H1 (cell line): ENCODE measurements around the gene DIP2C. TPM values are rescaled to one million over a fixed set of nuclear protein-coding genes. Genes with fewer than 3 reads are reported as not detected.
"Not testable (repeated sequence)": the region's sequence is repeated elsewhere in the genome, so short reads cannot be mapped to it uniquely, and the experiment has no call there.

Experiments used
- CTCF ChIA-PET: fragments of 300-600 bp; sonication (Branson Sonifier 250); formaldehyde crosslinking; loops from one replicate; lab custom pipeline; 2021; ENCODE audit not compliant: partially characterized antibody; lab: Charles Lee
- POLR2A ChIA-PET: fragments of 300-600 bp; sonication (Branson Sonifier 250); formaldehyde crosslinking; loops from one replicate; lab custom pipeline; 2021; ENCODE audit warnings: inconsistent platforms; ENCODE audit not compliant: partially characterized antibody; lab: Charles Lee
- DNase-seq, 2 experiments: peaks; one replicate each; pipeline versions ENCODE4 v3.0.0 to v3.0.0-alpha.2; 2010 to 2022; ENCODE audit warnings: low spot score in 2 of 2, low read depth in 1 of 2, mixed read lengths in 1 of 2
- FAIRE-seq: peaks from 2 replicates; lab custom pipeline; 2011; peaks lifted over from hg19 to GRCh38; lab: Jason Lieb, UNC
- H2AFZ ChIP-seq: 2 replicates; pipeline ENCODE4 v1.8.1; 2012; ENCODE audit warnings: low read length, inconsistent platforms
- H2AK5ac ChIP-seq: 2 replicates; pipeline ENCODE4 v1.6.1; 2013; ENCODE audit warnings: low read depth, low read length
- H2BK120ac ChIP-seq: replicated peaks from 2 replicates; pipeline ENCODE3; 2013; ENCODE audit warnings: low read depth, low read length, inconsistent platforms
- H2BK12ac ChIP-seq: 2 replicates; pipeline ENCODE4 v1.6.1; 2013; ENCODE audit warnings: low read depth, low read length
- H2BK15ac ChIP-seq: 2 replicates; pipeline ENCODE4 v1.6.1; 2013; ENCODE audit warnings: low read length
- H2BK20ac ChIP-seq: 2 replicates; pipeline ENCODE4 v1.6.1; 2013; ENCODE audit warnings: low read length
- H2BK5ac ChIP-seq: 2 replicates; pipeline ENCODE4 v1.6.1; 2013; ENCODE audit warnings: low read depth, low read length
- H3K14ac ChIP-seq: 2 replicates; pipeline ENCODE4 v1.6.1; 2013; ENCODE audit warnings: inconsistent platforms; ENCODE audit not compliant: insufficient read length
- H3K18ac ChIP-seq: 2 replicates; pipeline ENCODE4 v1.6.1; 2013; ENCODE audit warnings: low read length; ENCODE audit errors: extremely low read depth
- H3K23ac ChIP-seq: 2 replicates; pipeline ENCODE4 v1.6.1; 2013; ENCODE audit warnings: inconsistent platforms; ENCODE audit not compliant: insufficient read length
- H3K23me2 ChIP-seq: 2 replicates; pipeline ENCODE4 v1.6.1; 2013; ENCODE audit warnings: low read depth, low read length
- H3K27ac ChIP-seq: 2 replicates; pipeline ENCODE4 v1.6.1; 2011; ENCODE audit warnings: low read depth, low read length, inconsistent platforms
- H3K27me3 ChIP-seq, 4 experiments: replicated peaks in 1 of 4; 1 replicate in 1 of 4; 2 replicates in 3 of 4; pipeline versions ENCODE4 v1.6.1 to v1.8.1; 2011 to 2013; ENCODE audit warnings: low read length in 3 of 4, mild to moderate bottlenecking in 3 of 4, inconsistent platforms in 2 of 4, mixed read lengths in 2 of 4, moderate library complexity in 1 of 4; ENCODE audit not compliant: control insufficient read depth in 3 of 4, insufficient read depth in 3 of 4; ENCODE audit errors: extremely low read depth in 1 of 4
- H3K36me3 ChIP-seq, 4 experiments: 2 replicates each; pipeline versions ENCODE4 v1.6.1 to v1.8.1; 2011 to 2013; ENCODE audit warnings: mild to moderate bottlenecking in 4 of 4, low read length in 3 of 4, moderate library complexity in 2 of 4, control low read depth in 1 of 4, inconsistent platforms in 1 of 4; ENCODE audit not compliant: insufficient read depth in 4 of 4, control insufficient read depth in 2 of 4
- H3K4ac ChIP-seq: replicated peaks from 2 replicates; pipeline ENCODE3; 2013; ENCODE audit warnings: low read length, low read depth, mixed read lengths, inconsistent platforms; ENCODE audit not compliant: insufficient read length
- H3K4me1 ChIP-seq, 4 experiments: replicated peaks in 1 of 4; 1 replicate in 1 of 4; 2 replicates in 3 of 4; pipeline versions ENCODE4 v1.6.1 to v1.8.1; 2011 to 2013; ENCODE audit warnings: low read length in 3 of 4, inconsistent platforms in 2 of 4, mixed read lengths in 1 of 4; ENCODE audit not compliant: insufficient read depth in 4 of 4, control insufficient read depth in 3 of 4
- H3K4me2 ChIP-seq, 2 experiments: 2 replicates each; pipeline versions ENCODE4 v1.6.1 to v1.8.1; 2011 to 2013; ENCODE audit warnings: low read depth in 2 of 2, low read length in 2 of 2, control low read depth in 1 of 2, inconsistent platforms in 1 of 2, mild to moderate bottlenecking in 1 of 2; ENCODE audit not compliant: insufficient read depth in 1 of 2
- H3K4me3 ChIP-seq, 4 experiments: fragments of 200-600, 300-600 bp in 1 of 4; sonication (generic), shearing (Covaris generic), sonication (Bioruptor Twin) in 1 of 4; 2 replicates each; pipeline versions ENCODE4 v1.5.1 to v1.8.1; 2011 to 2016; ENCODE audit warnings: low read length in 4 of 4, low read depth in 3 of 4, control low read depth in 2 of 4, inconsistent platforms in 2 of 4, mild to moderate bottlenecking in 2 of 4, mixed read lengths in 1 of 4, moderate library complexity in 1 of 4; ENCODE audit not compliant: insufficient read depth in 2 of 4; ENCODE audit errors: extremely low read depth in 1 of 4
- H3K56ac ChIP-seq: replicated peaks from 2 replicates; pipeline ENCODE3; 2013; ENCODE audit warnings: low read depth, mild to moderate bottlenecking, mixed read lengths, low read length, inconsistent platforms; ENCODE audit not compliant: insufficient read length
- H3K79me1 ChIP-seq: 2 replicates; pipeline ENCODE4 v1.6.1; 2013; ENCODE audit warnings: low read depth, low read length, control low read depth
- H3K79me2 ChIP-seq, 2 experiments: 2 replicates each; pipeline versions ENCODE4 v1.6.1 to v1.8.1; 2012 to 2013; ENCODE audit warnings: low read length in 2 of 2, mild to moderate bottlenecking in 2 of 2, inconsistent platforms in 1 of 2; ENCODE audit not compliant: insufficient read depth in 2 of 2, control insufficient read depth in 1 of 2
- H3K9ac ChIP-seq, 4 experiments: replicated peaks in 1 of 4; 1 replicate in 1 of 4; 2 replicates in 3 of 4; pipeline versions ENCODE4 v1.6.1 to v1.8.1; 2011 to 2013; ENCODE audit warnings: low read depth in 3 of 4, low read length in 3 of 4, control low read depth in 2 of 4, mild to moderate bottlenecking in 2 of 4, moderate library complexity in 2 of 4, inconsistent platforms in 1 of 4; ENCODE audit errors: extremely low read depth in 1 of 4
- H3K9me3 ChIP-seq, 2 experiments: 2 replicates each; pipeline versions ENCODE4 v1.6.1 to v1.8.1; 2012 to 2013; ENCODE audit warnings: mild to moderate bottlenecking in 2 of 2, moderate library complexity in 2 of 2, control low read depth in 1 of 2, inconsistent platforms in 1 of 2, low read depth in 1 of 2, low read length in 1 of 2, mixed read lengths in 1 of 2; ENCODE audit not compliant: insufficient read depth in 2 of 2
- H4K20me1 ChIP-seq, 2 experiments: replicated peaks in 1 of 2; 2 replicates each; pipeline versions ENCODE3 to v1.8.1; 2011 to 2013; ENCODE audit warnings: inconsistent platforms in 2 of 2, low read length in 2 of 2, mild to moderate bottlenecking in 1 of 2; ENCODE audit not compliant: insufficient read depth in 2 of 2, control insufficient read depth in 1 of 2
- H4K5ac ChIP-seq: 2 replicates; pipeline ENCODE4 v1.6.1; 2013; ENCODE audit warnings: low read length, low read depth, mixed read lengths, inconsistent platforms; ENCODE audit not compliant: insufficient read length
- H4K8ac ChIP-seq: 2 replicates; pipeline ENCODE4 v1.8.0; 2013; ENCODE audit warnings: mild to moderate bottlenecking, moderate library complexity, low read length, inconsistent platforms; ENCODE audit not compliant: insufficient read depth; ENCODE audit errors: extremely low read depth
- H4K91ac ChIP-seq: replicated peaks from 2 replicates; pipeline ENCODE3; 2013; ENCODE audit warnings: low read length, mixed read lengths, inconsistent platforms; ENCODE audit not compliant: insufficient read length
- WGBS, 2 experiments: shearing (Covaris generic) in 1 of 2; methylation state at CpG; one replicate each; pipeline versions ENCODE4 v1.1.6 to v1.1.7; 2013 to 2015; ENCODE audit warnings: low lambda C conversion rate in 2 of 2, mixed read lengths in 2 of 2, inconsistent platforms in 1 of 2, low coverage in 1 of 2, missing lambda C conversion rate in 1 of 2; ENCODE audit not compliant: insufficient replicate concordance in 2 of 2, insufficient coverage in 1 of 2, insufficient read length in 1 of 2; ENCODE audit errors: extremely low coverage in 1 of 2, missing lambda C conversion rate in 1 of 2; 5-methylcytosine and 5-hydroxymethylcytosine counted together
- polyA plus RNA-seq, 7 experiments: library from polyadenylated mRNA; depleted of rRNA in 3 of 7; stranded (reverse) in 5 of 7; unstranded in 2 of 7; fragments of >200 nt in 5 of 7; fragments of 200-250 nt in 2 of 7; gene quantifications; 1 replicate in 5 of 7; 2 replicates in 1 of 7; 4 replicates in 1 of 7; pipeline versions ENCODE4 v1.2.1 to v1.2.3, GENCODE V29; 2011 to 2013; ENCODE audit warnings: missing spikeins in 2 of 7, mixed read lengths in 2 of 7
- total RNA-seq: library from RNA; stranded (reverse); fragmentation: NEBNext Ultra II Directional; extraction: Animal tissue kit (Norgen Biotek cat#: 25700); gene quantifications from 2 replicates; pipeline ENCODE4 v1.2.1, GENCODE V29; 2021
- TF ChIP-seq, protein P1 (sequence below), 3 experiments: IDR thresholded peaks; 1 replicate in 2 of 3; 2 replicates in 1 of 3; pipeline versions ENCODE4 v1.5.1 to v1.6.1; 2011; ENCODE audit warnings: low read length in 3 of 3, mild to moderate bottlenecking in 3 of 3, inconsistent platforms in 2 of 3, low read depth in 1 of 3, moderate library complexity in 1 of 3; ENCODE audit not compliant: insufficient read depth in 1 of 3; ENCODE audit errors: control extremely low read depth in 1 of 3
- TF ChIP-seq, protein P2 (sequence below): IDR thresholded peaks from 2 replicates; pipeline ENCODE4 v1.6.1; 2012; ENCODE audit warnings: inconsistent platforms
- TF ChIP-seq, protein P3 (sequence below): IDR thresholded peaks from 2 replicates; pipeline ENCODE4 v1.6.1; 2012; ENCODE audit warnings: inconsistent platforms

DIP2C gene
- total and polyA plus RNA-seq, 2 of the 8 experiments (the other 6 are each of a cell fraction or from before 2014, with no cell fraction given), result 3.8 to 9.3 TPM

DNA sequence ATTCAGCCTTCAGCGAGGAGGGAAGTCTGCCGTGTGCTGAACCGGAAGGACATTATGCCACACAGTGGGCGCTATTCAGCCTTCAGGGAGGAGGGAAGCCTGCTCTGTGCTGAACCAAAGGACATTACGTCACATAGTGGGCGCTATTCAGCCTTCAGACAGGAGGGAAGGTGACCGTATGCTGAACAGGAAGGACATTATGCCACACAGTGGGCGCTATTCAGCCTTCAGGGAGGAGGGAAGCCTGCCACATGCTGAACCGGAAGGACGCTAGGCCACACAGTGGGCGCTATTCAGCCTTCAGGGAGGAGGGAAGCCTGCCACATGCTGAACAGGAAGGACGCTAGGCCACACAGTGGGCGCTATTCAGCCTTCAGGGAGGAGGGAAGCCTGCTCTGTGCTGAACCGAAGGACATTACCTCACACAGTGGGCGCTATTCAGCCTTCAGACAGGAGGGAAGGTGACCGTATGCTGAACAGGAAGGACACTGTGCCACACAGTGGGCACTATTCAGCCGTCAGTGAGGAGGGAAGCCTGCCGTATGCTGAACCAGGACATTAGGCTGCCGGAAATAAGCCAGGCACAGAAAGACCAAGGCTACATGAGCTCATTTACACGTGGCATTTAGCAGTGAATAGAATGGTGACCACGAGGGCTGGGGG is 294.9 kb downstream of the DIP2C start:
- peak overlapping the region; percentile 43; the same call in 1 of the 2 replicates for H2AK5ac ChIP-seq
- CTCF ChIA-PET, result interaction anchor here (0.7 kb wide), 1 partner anchor 302 kb away, joined by 3 read pairs; no protein-coding TSS in a partner anchor
- peak; percentile 85 for FAIRE-seq

More for the DNA sequence above, 294.9 kb downstream of the DIP2C start:
- H3K23me2 ChIP-seq, H3K56ac ChIP-seq, H3K4me3 ChIP-seq, H3K27me3 ChIP-seq, H3K79me1 ChIP-seq, H3K9me3 ChIP-seq, H4K20me1 ChIP-seq, H3K23ac ChIP-seq, POLR2A ChIA-PET, H4K5ac ChIP-seq, H3K36me3 ChIP-seq, H3K79me2 ChIP-seq, H3K14ac ChIP-seq: not testable (repeated sequence)
- Histone ChIP-seq H3K27ac (0 out of 2 replicates have a peak overlapping the region, but pooled peaks have one; percentile 15), H2BK12ac (peak overlapping the region; percentile 97; the same call in 1 of the 2 replicates), H4K91ac (peak overlapping the region; percentile 95), H3K4me2 (0 out of 4 replicates have a peak overlapping the region, but pooled peaks of 1 of the 2 experiments have one; percentile 15), H3K4me1 (peaks cover 0 to 11% (median 6%) of the 10 kb centered on the region in 4 experiments; a peak in 6 of 7 replicates), H3K4ac (peak overlapping the region; percentile 92), H2AFZ (peak overlapping the region; percentile 77), H2BK5ac (peak overlapping the region; percentile 87), H2BK15ac (0 out of 2 replicates have a peak overlapping the region, but pooled peaks have one; percentile 19), H2BK20ac (peak overlapping the region; percentile 55; the same call in 1 of the 2 replicates), H4K8ac (peak overlapping the region; percentile 71; the same call in 1 of the 2 replicates), H3K9ac (peak overlapping the region in 1 of 4 experiments; percentile 61; a peak in 1 of 7 replicates), H3K18ac (peak overlapping the region; percentile 68), H2BK120ac (peak overlapping the region; percentile 97)
- TF ChIP-seq, protein P1, sequence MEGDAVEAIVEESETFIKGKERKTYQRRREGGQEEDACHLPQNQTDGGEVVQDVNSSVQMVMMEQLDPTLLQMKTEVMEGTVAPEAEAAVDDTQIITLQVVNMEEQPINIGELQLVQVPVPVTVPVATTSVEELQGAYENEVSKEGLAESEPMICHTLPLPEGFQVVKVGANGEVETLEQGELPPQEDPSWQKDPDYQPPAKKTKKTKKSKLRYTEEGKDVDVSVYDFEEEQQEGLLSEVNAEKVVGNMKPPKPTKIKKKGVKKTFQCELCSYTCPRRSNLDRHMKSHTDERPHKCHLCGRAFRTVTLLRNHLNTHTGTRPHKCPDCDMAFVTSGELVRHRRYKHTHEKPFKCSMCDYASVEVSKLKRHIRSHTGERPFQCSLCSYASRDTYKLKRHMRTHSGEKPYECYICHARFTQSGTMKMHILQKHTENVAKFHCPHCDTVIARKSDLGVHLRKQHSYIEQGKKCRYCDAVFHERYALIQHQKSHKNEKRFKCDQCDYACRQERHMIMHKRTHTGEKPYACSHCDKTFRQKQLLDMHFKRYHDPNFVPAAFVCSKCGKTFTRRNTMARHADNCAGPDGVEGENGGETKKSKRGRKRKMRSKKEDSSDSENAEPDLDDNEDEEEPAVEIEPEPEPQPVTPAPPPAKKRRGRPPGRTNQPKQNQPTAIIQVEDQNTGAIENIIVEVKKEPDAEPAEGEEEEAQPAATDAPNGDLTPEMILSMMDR (IDR thresholded peaks at IDR 0.05; ENCODE audit: control extremely low read depth in 1 of 3, insufficient read depth in 1 of 3, low read depth in 1 of 3, low read length in 3 of 3), result peak in 1 of 3 experiments; percentile 25; a peak in 1 of 4 replicates
- TF ChIP-seq, protein P2, sequence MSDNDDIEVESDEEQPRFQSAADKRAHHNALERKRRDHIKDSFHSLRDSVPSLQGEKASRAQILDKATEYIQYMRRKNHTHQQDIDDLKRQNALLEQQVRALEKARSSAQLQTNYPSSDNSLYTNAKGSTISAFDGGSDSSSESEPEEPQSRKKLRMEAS, result peak; percentile 9
- TF ChIP-seq, protein P3, sequence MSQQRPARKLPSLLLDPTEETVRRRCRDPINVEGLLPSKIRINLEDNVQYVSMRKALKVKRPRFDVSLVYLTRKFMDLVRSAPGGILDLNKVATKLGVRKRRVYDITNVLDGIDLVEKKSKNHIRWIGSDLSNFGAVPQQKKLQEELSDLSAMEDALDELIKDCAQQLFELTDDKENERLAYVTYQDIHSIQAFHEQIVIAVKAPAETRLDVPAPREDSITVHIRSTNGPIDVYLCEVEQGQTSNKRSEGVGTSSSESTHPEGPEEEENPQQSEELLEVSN, result peak; percentile 76
- WGBS, 2 experiments, result 56% methylated on average over 21 of the region's 21 CpGs; no CpG with 5 or more reads in 1 of the 2 experiments
- DNase-seq, result peak in 1 of 2 experiments; percentile 57
